Measurements from ENCODE around the gene PTPRS. TPM values are rescaled to one million over a fixed set of nuclear protein-coding genes. Genes with fewer than 3 reads are reported as not detected.

PTPRS gene
- total and polyA plus RNA-seq, 7 donors = 4.2 to 29.7 (median 11.4) TPM

GRCh38 chr19:5356918-5357317 is 16.3 kb upstream of the PTPRS start:
- Histone ChIP-seq H3K27me3 (ENCODE audit: insufficient read depth in 3 of 3, low read length in 2 of 3) (peaks cover 0 to 56% (median 2%) of the 10 kb centered on the region in 3 donors), H3K4me1 (no peaks in the 10 kb centered on the region), H3K27ac (no peak overlapping the region), H3K4me3 (no peak overlapping the region), H3K9me3 (no peaks in the 10 kb centered on the region), H3K36me3 (ENCODE audit: insufficient read depth in 1 of 2, low read depth in 1 of 2) (no peaks in the 10 kb centered on the region)
- WGBS, 3 donors = 29 to 36% (median 31%) methylated on average over 13 of the region's 13 CpGs
- ATAC-seq = no peak
- TF ChIP-seq CTCF (IDR thresholded peaks at IDR 0.05) = no peak
- DNase-seq = no peak
- intact Hi-C loops (cut with DNase I) = no loop called here

- no peak overlapping the region for H3K4me3 ChIP-seq
- no peaks in the 10 kb centered on the region for H3K36me3 ChIP-seq (ENCODE audit: insufficient read depth in 1 of 2, low read depth in 1 of 2)
- peaks cover 0 to 53% (median 2%) of the 10 kb centered on the region in 3 donors for H3K27me3 ChIP-seq (ENCODE audit: insufficient read depth in 3 of 3, low read length in 2 of 3)
- no peak for TF ChIP-seq CTCF (IDR thresholded peaks at IDR 0.05)
- H3K27ac ChIP-seq = no peak overlapping the region
- ATAC-seq (no peak), DNase-seq (no peak)
- intact Hi-C loops (cut with DNase I) = no loop called here
- H3K9me3 ChIP-seq = no peaks in the 10 kb centered on the region
- H3K4me1 ChIP-seq = no peaks in the 10 kb centered on the region
- WGBS, 3 donors = 72 to 76% (median 74%) methylated on average over 5 of the region's 5 CpGs
Observed at GRCh38 chr19:5356428-5356827, 15.8 kb upstream of the PTPRS start.

- H3K4me1 ChIP-seq = no peaks in the 10 kb centered on the region
- ATAC-seq (no peak), DNase-seq (no peak)
- 62 to 73% (median 66%) methylated on average over 5 of the region's 5 CpGs for WGBS, 3 donors
- H3K9me3 ChIP-seq = no peaks in the 10 kb centered on the region
- H3K36me3 ChIP-seq (ENCODE audit: insufficient read depth in 1 of 2, low read depth in 1 of 2) = no peaks in the 10 kb centered on the region
- H3K27ac ChIP-seq = no peak overlapping the region
- intact Hi-C loops (cut with DNase I) = no loop called here
- TF ChIP-seq CTCF (IDR thresholded peaks at IDR 0.05) = no peak
- no peak overlapping the region for H3K4me3 ChIP-seq
- H3K27me3 ChIP-seq (ENCODE audit: insufficient read depth in 3 of 3, low read length in 2 of 3) = peaks cover 0 to 51% (median 6%) of the 10 kb centered on the region in 3 donors
Observed at GRCh38 chr19:5355693-5356092, 15.1 kb upstream of the PTPRS start.

DNA sequence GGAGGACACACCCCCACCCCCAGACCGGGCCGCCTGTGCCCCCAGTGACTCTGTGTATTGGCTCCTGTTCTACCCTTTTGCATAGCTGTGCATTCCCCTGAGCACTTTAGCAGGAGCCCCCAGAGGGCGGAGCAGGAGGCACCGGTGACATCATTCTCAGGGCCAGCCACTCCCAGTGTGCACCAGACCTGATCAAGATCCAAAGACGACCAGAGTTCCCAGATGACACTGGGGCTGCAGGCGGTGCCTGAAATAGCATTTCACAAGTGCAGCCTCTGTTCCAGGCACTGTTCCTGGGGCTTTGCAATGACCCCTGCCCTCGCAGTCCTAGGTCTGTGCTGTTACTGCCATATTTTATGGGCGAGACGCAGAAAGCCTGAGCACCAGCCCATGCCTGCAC is 14.5 kb upstream of the PTPRS start:
- no peak for ATAC-seq
- H3K27ac ChIP-seq = no peak overlapping the region
- H3K9me3 ChIP-seq = no peaks in the 10 kb centered on the region
- no peak for TF ChIP-seq CTCF (IDR thresholded peaks at IDR 0.05)
- WGBS, 3 donors = 40 to 47% (median 44%) methylated on average over 9 of the region's 9 CpGs
- H3K36me3 ChIP-seq (ENCODE audit: insufficient read depth in 1 of 2, low read depth in 1 of 2) = no peaks in the 10 kb centered on the region
- H3K4me1 ChIP-seq = no peaks in the 10 kb centered on the region
- peaks cover 0 to 47% (median 6%) of the 10 kb centered on the region in 3 donors for H3K27me3 ChIP-seq (ENCODE audit: insufficient read depth in 3 of 3, low read length in 2 of 3)
- DNase-seq = no peak
- H3K4me3 ChIP-seq = no peak overlapping the region
- intact Hi-C loops (cut with DNase I) = no loop called here

- 81 to 83% (median 82%) methylated on average over 4 of the region's 4 CpGs for WGBS, 3 donors
- Histone ChIP-seq H3K27me3 (ENCODE audit: insufficient read depth in 3 of 3, low read length in 2 of 3) (peaks cover 0 to 42% (median 4%) of the 10 kb centered on the region in 3 donors), H3K36me3 (ENCODE audit: insufficient read depth in 1 of 2, low read depth in 1 of 2) (no peaks in the 10 kb centered on the region), H3K4me1 (no peaks in the 10 kb centered on the region), H3K9me3 (no peaks in the 10 kb centered on the region), H3K27ac (no peak overlapping the region), H3K4me3 (no peak overlapping the region)
- ATAC-seq = no peak
- TF ChIP-seq CTCF (IDR thresholded peaks at IDR 0.05) = no peak
- intact Hi-C loops (cut with DNase I) = no loop called here
- no peak for DNase-seq
Observed at GRCh38 chr19:5354403-5354802, 13.8 kb upstream of the PTPRS start.

Data from psoas muscle (tissue), 8 donors.